ENCODE data around the gene TUBA3D. TPM values are rescaled to one million over a fixed set of nuclear protein-coding genes. Genes with fewer than 3 reads are reported as not detected.
"Not testable (repeated sequence)": the region's sequence is repeated elsewhere in the genome, so short reads cannot be mapped to it uniquely, and the experiment has no call there.

The TUBA3D gene
- total RNA-seq, 1 donor from 2014 or later = not detected

DNA sequence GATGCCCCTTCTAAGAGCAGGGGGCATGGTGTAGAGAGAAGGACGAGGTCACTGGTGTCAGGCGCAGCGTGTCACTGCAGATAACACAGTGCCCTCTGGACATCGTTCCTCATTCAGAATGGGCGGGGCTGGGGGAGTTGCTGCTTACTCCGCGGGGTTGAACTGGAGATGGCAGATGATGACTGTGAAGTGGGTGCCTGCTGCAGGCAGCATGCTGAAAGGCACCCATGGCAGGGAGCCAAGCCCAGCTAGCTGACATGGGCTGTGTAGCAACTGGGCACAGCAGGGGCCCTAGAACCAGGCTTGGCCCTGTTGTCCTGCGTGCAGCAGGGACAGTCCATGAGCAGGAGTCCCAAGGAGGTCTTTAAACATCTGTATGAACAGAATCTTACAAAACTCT is 4.3 kb upstream of the TUBA3D start:
- DNase-seq (ENCODE audit: low spot score); H3K27me3 Mint-ChIP-seq (ENCODE audit: insufficient read depth, low read depth); H3K36me3 ChIP-seq; H3K9me3 ChIP-seq (ENCODE audit: low read depth); H4K20me1 ChIP-seq (ENCODE audit: low read depth); H3K4me3 Mint-ChIP-seq; H3K9ac ChIP-seq; H3K27me3 ChIP-seq; H3K27ac Mint-ChIP-seq; H3K4me2 ChIP-seq; H3F3A ChIP-seq (ENCODE audit: low read depth); H3K27ac ChIP-seq; H3K4me3 ChIP-seq; H3K4me1 Mint-ChIP-seq; H3K9me3 Mint-ChIP-seq; H3K36me3 Mint-ChIP-seq; H3K4me1 ChIP-seq; H3K79me2 ChIP-seq (ENCODE audit: low read depth); H2AFZ ChIP-seq (replicated peaks): not testable (repeated sequence)

DNA sequence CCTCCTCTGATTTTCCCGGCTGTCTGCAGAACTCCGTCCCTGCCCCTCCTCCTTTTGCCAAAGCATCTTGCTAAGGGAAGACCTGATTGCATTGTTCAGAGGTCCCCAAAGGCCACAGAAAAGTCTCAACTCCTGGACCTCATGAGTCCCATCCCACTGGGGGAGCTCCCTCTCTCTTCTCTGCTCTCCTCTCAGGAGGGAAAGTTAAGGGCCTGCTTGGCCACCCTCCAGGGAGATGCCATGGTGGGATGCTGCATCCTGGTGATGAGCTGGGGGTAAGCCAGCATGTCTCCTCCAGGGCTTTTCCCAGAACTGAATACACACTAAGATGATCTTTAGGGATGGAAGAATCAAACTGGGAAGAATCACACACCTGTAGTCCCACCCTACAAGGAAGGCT is 2.7 kb upstream of the TUBA3D start:
- H3K79me2 ChIP-seq (ENCODE audit: low read depth); DNase-seq (ENCODE audit: low spot score); H3K36me3 ChIP-seq; H3K27me3 Mint-ChIP-seq (ENCODE audit: insufficient read depth, low read depth); H3K4me1 Mint-ChIP-seq; H3K36me3 Mint-ChIP-seq; H2AFZ ChIP-seq (replicated peaks); H3F3A ChIP-seq (ENCODE audit: low read depth); H3K27ac Mint-ChIP-seq; H3K4me2 ChIP-seq; H3K4me3 Mint-ChIP-seq; H3K9me3 Mint-ChIP-seq; H3K4me1 ChIP-seq; H3K9ac ChIP-seq; H3K27me3 ChIP-seq; H3K9me3 ChIP-seq (ENCODE audit: low read depth); H3K27ac ChIP-seq; H4K20me1 ChIP-seq (ENCODE audit: low read depth); H3K4me3 ChIP-seq: not testable (repeated sequence)

DNA sequence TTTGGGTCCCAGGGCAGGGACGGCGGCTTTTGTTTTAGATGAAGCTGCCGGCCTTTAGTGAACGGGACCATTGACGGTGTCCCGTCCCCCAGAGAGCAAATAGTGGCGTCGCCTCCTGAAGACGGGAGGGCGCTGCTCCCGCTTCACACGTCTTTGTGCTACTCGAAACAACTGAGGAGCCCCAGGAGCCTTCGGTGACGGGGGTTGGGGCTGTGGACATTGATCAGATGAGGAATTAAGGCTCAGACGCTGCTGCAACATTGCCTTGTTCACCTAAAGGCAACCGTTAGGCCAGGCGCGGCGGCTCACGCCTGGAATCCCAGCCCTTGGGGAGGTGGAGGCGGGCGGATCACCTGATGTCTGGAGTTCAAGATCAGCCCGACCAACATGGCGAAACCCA is 444 bp downstream of the TUBA3D start:
- H3K27me3 Mint-ChIP-seq (ENCODE audit: insufficient read depth, low read depth); H3K9me3 ChIP-seq (ENCODE audit: low read depth); H3K36me3 ChIP-seq; H4K20me1 ChIP-seq (ENCODE audit: low read depth); H3K27ac ChIP-seq; H3K4me3 ChIP-seq; H3K4me2 ChIP-seq; H3K9ac ChIP-seq; H3K9me3 Mint-ChIP-seq; DNase-seq (ENCODE audit: low spot score); H3K27ac Mint-ChIP-seq; H3K4me1 Mint-ChIP-seq; H3K27me3 ChIP-seq; H3K4me3 Mint-ChIP-seq; H3K4me1 ChIP-seq; H3K79me2 ChIP-seq (ENCODE audit: low read depth); H3K36me3 Mint-ChIP-seq; H2AFZ ChIP-seq (replicated peaks); H3F3A ChIP-seq (ENCODE audit: low read depth): not testable (repeated sequence)

DNA sequence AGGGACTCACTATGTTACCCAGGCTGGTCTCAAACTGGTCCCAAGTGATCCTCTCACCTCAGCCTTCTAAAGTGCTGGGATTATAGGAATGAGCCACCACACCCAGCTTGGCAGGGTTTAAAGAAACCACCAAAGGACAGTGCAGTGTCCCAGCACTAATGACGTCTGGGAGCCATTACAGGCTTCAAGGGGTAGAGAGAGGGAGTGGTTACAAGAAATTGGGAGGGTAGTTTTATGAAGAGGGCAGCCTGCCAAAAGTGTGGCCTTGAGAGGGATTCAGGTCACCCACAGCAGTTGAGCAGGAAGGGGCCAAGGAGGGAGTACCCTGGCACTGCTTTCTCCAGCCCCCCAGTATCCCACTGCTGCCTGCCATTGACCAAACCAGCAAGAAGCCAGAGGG is 1.3 kb downstream of the TUBA3D start:
- not testable (repeated sequence) for H4K20me1 ChIP-seq (ENCODE audit: low read depth); H3K4me3 Mint-ChIP-seq; H3K27ac ChIP-seq; H3K27me3 Mint-ChIP-seq (ENCODE audit: insufficient read depth, low read depth); H3K79me2 ChIP-seq (ENCODE audit: low read depth); H3K36me3 Mint-ChIP-seq; H3K9ac ChIP-seq; H2AFZ ChIP-seq (replicated peaks); H3K27me3 ChIP-seq; H3K36me3 ChIP-seq; H3K9me3 ChIP-seq (ENCODE audit: low read depth); H3K4me3 ChIP-seq; H3K27ac Mint-ChIP-seq; H3F3A ChIP-seq (ENCODE audit: low read depth); H3K4me2 ChIP-seq; DNase-seq (ENCODE audit: low spot score); H3K4me1 ChIP-seq; H3K4me1 Mint-ChIP-seq; H3K9me3 Mint-ChIP-seq

DNA sequence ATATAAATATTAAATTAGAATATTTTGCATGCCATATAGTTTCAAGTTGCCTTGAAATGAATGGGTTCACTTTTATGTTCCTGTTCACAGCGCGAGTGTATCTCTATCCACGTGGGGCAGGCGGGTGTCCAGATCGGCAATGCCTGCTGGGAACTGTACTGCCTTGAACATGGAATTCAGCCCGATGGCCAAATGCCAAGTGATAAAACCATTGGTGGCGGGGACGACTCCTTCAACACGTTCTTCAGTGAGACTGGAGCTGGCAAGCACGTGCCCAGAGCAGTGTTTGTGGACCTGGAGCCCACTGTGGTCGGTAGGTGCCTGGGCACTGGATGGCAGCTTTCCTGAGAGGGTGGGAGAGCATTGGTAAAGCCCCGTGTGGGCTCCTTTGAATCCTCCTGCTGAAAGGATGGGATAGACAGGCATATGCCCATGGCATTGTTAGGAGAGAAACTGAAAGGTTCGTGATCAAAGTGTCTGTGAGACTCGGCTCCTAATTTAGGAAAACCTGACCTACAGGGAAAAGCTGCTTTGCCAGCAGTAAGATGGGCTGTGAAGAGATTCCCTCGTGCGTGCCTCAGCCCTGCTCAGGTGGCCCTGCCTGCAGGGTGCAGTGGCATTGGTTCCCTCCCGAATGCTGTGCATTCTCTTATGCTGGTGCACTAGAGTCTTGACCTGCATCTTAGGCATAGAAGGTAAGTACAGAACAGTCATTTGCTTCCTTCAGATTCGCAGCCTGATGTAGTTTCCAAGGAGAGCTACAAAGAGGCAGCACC is 2.3 kb downstream of the TUBA3D start:
- not testable (repeated sequence) for H4K20me1 ChIP-seq (ENCODE audit: low read depth); H3K27ac ChIP-seq; H3K4me1 Mint-ChIP-seq; H3K79me2 ChIP-seq (ENCODE audit: low read depth); H3K27me3 Mint-ChIP-seq (ENCODE audit: insufficient read depth, low read depth); H3K36me3 ChIP-seq; H3K9ac ChIP-seq; H3K27me3 ChIP-seq; H3K4me1 ChIP-seq; H3K27ac Mint-ChIP-seq; H3K4me3 ChIP-seq; H3F3A ChIP-seq (ENCODE audit: low read depth); H3K9me3 ChIP-seq (ENCODE audit: low read depth); H3K4me3 Mint-ChIP-seq; H3K36me3 Mint-ChIP-seq; H3K4me2 ChIP-seq; DNase-seq (ENCODE audit: low spot score); H3K9me3 Mint-ChIP-seq; H2AFZ ChIP-seq (replicated peaks)

DNA sequence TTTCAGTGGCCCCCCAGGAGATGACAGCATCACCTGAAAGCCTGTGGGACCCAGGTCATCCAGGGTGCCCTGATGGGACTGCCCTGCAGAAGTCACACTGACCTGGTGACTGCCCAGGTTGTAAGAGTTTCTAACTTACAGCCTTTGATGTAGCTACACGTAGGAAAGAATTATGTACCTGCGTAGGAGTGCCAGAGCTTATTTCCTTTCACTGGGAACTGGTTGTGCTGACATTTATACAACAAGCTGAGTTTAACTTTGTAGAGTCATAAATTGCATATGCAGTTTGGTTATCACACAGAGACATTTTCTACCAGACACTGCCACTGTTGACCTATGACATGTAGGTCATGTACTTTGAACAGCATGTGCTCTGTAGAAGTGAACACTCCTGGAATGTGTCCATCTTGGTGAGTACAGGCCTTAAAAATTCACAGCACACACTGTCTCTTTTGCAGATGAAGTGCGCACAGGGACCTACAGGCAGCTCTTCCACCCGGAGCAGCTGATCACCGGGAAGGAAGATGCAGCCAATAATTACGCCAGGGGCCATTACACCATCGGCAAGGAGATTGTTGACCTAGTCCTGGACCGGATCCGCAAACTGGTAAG is 3.0 kb downstream of the TUBA3D start:
- H3F3A ChIP-seq (ENCODE audit: low read depth); H3K4me2 ChIP-seq; H3K36me3 Mint-ChIP-seq: not testable (repeated sequence)

DNA sequence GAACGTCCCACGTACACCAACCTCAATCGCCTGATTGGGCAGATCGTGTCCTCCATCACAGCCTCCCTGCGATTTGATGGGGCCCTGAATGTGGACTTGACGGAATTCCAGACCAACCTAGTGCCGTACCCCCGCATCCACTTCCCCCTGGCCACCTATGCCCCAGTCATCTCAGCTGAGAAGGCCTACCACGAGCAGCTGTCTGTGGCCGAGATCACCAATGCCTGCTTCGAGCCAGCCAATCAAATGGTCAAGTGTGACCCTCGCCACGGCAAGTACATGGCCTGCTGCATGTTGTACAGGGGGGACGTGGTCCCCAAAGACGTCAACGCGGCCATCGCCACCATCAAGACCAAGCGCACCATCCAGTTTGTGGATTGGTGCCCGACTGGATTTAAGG is 4.4 kb downstream of the TUBA3D start:
- H2AFZ ChIP-seq (replicated peaks); H3K36me3 Mint-ChIP-seq; H3K9me3 ChIP-seq (ENCODE audit: low read depth); H3K36me3 ChIP-seq; H3K27ac Mint-ChIP-seq; H3K4me2 ChIP-seq; H4K20me1 ChIP-seq (ENCODE audit: low read depth); H3K27me3 ChIP-seq; H3F3A ChIP-seq (ENCODE audit: low read depth); DNase-seq (ENCODE audit: low spot score); H3K4me3 Mint-ChIP-seq; H3K27ac ChIP-seq; H3K9ac ChIP-seq; H3K4me1 ChIP-seq; H3K27me3 Mint-ChIP-seq (ENCODE audit: insufficient read depth, low read depth); H3K4me1 Mint-ChIP-seq; H3K9me3 Mint-ChIP-seq; H3K79me2 ChIP-seq (ENCODE audit: low read depth); H3K4me3 ChIP-seq: not testable (repeated sequence)

More for the DNA sequence above, 3.0 kb downstream of the TUBA3D start:
- H3K36me3 ChIP-seq; H3K9me3 ChIP-seq (ENCODE audit: low read depth); H3K4me1 Mint-ChIP-seq; H3K27ac Mint-ChIP-seq; H3K9ac ChIP-seq; H3K27ac ChIP-seq; H4K20me1 ChIP-seq (ENCODE audit: low read depth); H3K4me3 Mint-ChIP-seq; H3K9me3 Mint-ChIP-seq; H3K4me1 ChIP-seq; H3K27me3 Mint-ChIP-seq (ENCODE audit: insufficient read depth, low read depth); H3K79me2 ChIP-seq (ENCODE audit: low read depth); H2AFZ ChIP-seq (replicated peaks); H3K27me3 ChIP-seq; H3K4me3 ChIP-seq; DNase-seq (ENCODE audit: low spot score): not testable (repeated sequence)

DNA sequence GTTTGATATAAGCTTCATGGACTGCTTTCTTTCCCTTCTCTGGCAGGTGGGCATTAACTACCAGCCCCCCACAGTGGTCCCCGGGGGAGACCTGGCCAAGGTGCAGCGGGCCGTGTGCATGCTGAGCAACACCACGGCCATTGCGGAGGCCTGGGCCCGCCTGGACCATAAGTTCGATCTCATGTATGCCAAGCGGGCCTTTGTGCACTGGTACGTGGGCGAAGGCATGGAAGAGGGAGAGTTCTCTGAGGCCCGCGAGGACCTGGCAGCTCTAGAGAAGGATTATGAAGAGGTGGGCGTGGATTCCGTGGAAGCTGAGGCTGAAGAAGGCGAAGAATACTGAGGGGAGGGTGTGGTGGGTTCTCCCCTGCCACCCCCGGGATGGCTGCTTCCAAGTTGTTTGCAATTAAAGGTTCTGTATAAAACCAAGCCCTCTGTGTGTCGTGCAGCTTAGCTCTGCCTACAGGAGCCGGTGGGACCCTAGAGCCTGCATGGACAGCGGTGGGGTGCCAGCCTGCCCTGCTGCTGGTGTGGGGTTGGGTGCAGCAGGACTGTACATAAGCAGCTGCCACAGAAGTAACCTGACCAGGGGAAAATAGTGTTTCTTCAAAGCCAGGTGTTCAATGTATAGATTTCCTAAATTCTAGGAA is 6.7 kb downstream of the TUBA3D start:
- not testable (repeated sequence) for H3K36me3 ChIP-seq; H3K27me3 Mint-ChIP-seq (ENCODE audit: insufficient read depth, low read depth); H3K9me3 ChIP-seq (ENCODE audit: low read depth); H2AFZ ChIP-seq (replicated peaks); H3K4me2 ChIP-seq; H3K4me1 ChIP-seq; H3K36me3 Mint-ChIP-seq; H3K4me3 ChIP-seq; H3K4me3 Mint-ChIP-seq; H3K9me3 Mint-ChIP-seq; DNase-seq (ENCODE audit: low spot score); H3F3A ChIP-seq (ENCODE audit: low read depth); H3K9ac ChIP-seq; H3K27ac Mint-ChIP-seq; H3K79me2 ChIP-seq (ENCODE audit: low read depth); H3K27me3 ChIP-seq; H3K4me1 Mint-ChIP-seq; H4K20me1 ChIP-seq (ENCODE audit: low read depth); H3K27ac ChIP-seq
